ENCODE measurements around the gene SRSF11. TPM values are rescaled to one million over a fixed set of nuclear protein-coding genes. Genes with fewer than 3 reads are reported as not detected.

Gene SRSF11
- total and polyA plus RNA-seq, 9 donors, result 120 to 235 (median 177) TPM

DNA sequence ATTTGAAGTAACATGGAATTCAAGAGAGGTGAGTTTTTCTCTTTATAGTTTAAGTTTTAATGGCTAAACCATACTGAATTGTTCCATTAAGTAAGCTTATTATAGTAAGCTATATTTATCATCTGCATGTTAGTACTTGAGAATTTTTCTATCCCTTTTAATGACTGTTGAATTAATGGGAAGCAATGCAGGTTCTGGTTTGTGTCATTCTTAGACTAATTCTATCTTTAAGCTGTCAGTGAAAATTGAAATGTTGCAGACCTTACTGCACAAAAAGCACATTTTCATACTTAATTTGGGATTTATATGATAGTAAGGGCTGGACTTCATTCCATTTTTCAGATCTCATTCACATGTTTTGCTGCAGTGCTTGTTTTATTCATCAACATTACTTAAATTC lies 25.9 kb downstream of the SRSF11 start:
- no peaks in the 10 kb centered on the region for H3K27me3 ChIP-seq (ENCODE audit: control insufficient read depth, insufficient read depth, low read length)
- H3K9me3 ChIP-seq (replicated peaks; ENCODE audit: control insufficient read depth, low read depth, low read length), result no peaks in the 10 kb centered on the region
- no peak overlapping the region for H3K4me3 ChIP-seq (ENCODE audit: low read length)
- no peak for DNase-seq
- H3K27ac ChIP-seq (ENCODE audit: low read length), result no peak overlapping the region
- peaks cover 23% of the 10 kb centered on the region for H3K36me3 ChIP-seq (ENCODE audit: control insufficient read depth, insufficient read depth, low read length)
- H3K4me1 ChIP-seq (ENCODE audit: control insufficient read depth, insufficient read depth, low read length), result no peaks in the 10 kb centered on the region

DNA sequence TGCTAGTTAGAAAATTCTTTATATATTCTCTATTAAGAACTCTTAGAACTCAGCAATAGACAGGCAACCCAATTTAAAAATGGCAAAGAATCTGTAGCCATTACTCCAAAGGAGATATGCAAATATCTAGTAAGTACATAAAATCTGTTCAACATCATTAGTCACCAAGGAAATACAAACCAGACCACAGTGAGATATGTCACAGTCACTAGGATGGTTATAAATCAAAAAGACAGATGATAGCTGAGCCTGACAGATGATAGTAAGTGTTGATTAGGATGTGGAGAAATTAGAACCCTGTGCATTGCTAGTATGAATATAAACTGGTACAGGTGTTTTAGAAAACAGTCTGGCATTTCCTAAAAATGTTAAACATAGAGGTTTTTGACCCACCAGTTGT lies 26.6 kb downstream of the SRSF11 start:
- Histone ChIP-seq H3K4me3 (ENCODE audit: low read length) (no peak overlapping the region), H3K27ac (ENCODE audit: low read length) (no peak overlapping the region), H3K36me3 (ENCODE audit: control insufficient read depth, insufficient read depth, low read length) (peaks cover 23% of the 10 kb centered on the region), H3K9me3 (replicated peaks; ENCODE audit: control insufficient read depth, low read depth, low read length) (no peaks in the 10 kb centered on the region), H3K4me1 (ENCODE audit: control insufficient read depth, insufficient read depth, low read length) (no peaks in the 10 kb centered on the region), H3K27me3 (ENCODE audit: control insufficient read depth, insufficient read depth, low read length) (no peaks in the 10 kb centered on the region)
- no peak for DNase-seq

DNA sequence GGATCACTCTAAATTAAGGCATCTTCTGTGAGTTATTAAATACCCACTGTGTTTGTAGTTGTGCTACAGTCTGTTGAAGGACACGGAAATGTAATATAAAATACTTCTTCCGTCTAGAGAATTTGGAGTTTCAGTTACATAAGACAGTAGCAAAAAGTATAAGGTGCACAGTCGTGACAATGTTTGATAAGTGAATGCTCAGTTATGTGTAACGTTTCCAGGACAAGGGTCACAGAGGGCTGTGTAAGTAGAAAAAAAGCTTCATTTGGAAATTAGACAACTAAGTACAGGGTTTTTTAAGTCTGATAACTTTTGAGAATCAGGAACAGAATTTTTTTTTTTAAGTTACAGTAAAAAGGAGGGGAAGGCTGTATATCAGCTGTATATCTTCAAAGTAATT lies 27.5 kb downstream of the SRSF11 start:
- Histone ChIP-seq H3K4me3 (ENCODE audit: low read length) (no peak overlapping the region), H3K36me3 (ENCODE audit: control insufficient read depth, insufficient read depth, low read length) (peaks cover 24% of the 10 kb centered on the region), H3K27ac (ENCODE audit: low read length) (no peak overlapping the region), H3K27me3 (ENCODE audit: control insufficient read depth, insufficient read depth, low read length) (no peaks in the 10 kb centered on the region), H3K9me3 (replicated peaks; ENCODE audit: control insufficient read depth, low read depth, low read length) (no peaks in the 10 kb centered on the region), H3K4me1 (ENCODE audit: control insufficient read depth, insufficient read depth, low read length) (no peaks in the 10 kb centered on the region)
- 82% methylated on average over 3 of the region's 4 CpGs for WGBS (ENCODE audit: insufficient coverage)
- no peak for DNase-seq

DNA sequence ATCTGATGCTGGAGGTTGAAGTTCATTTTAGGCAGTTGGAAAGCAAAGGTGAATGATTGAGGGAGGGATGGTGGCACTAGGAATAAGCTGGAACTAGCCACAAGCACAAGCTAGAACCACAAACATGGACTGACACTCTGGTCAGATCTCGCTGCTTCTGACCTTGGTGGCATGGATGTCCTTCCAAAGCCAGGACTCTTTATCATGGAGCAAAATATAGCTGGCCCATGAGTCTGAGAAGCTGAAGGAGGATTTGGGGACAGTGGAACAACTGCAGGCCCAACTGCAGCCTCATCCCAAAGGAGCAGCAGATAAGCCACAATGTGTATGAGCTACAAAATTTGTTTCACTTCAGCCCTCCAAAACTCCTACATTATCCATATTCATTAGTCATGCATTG lies 35.5 kb downstream of the SRSF11 start:
- Histone ChIP-seq H3K27me3 (ENCODE audit: control insufficient read depth, insufficient read depth, low read length) (no peaks in the 10 kb centered on the region), H3K27ac (ENCODE audit: low read length) (no peak overlapping the region), H3K36me3 (ENCODE audit: control insufficient read depth, insufficient read depth, low read length) (peaks cover 4% of the 10 kb centered on the region), H3K4me3 (ENCODE audit: low read length) (no peak overlapping the region), H3K9me3 (replicated peaks; ENCODE audit: control insufficient read depth, low read depth, low read length) (no peaks in the 10 kb centered on the region), H3K4me1 (ENCODE audit: control insufficient read depth, insufficient read depth, low read length) (no peaks in the 10 kb centered on the region)
- WGBS (ENCODE audit: insufficient coverage), result no CpG with 5 or more reads among the region's 1 CpG
- DNase-seq, result no peak

DNA sequence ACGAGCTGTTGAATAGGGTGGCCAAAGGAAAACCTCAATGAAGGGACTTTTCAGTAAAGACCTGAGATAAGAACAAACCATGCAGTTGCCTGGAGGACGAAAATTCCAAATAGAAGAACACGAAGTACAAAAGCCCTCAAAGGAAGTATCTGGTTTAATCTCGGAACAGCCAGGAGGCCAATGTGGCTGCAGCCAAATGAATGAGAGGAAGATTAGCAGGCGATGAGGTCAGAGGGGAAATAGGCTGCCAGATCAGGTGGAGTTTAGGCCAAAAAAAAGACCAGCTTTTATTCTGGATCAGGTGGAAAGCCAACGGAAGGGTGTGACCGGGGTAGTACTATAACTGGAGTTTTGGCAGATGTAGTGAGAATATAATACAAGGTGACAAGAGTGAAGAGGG lies 43.7 kb downstream of the SRSF11 start:
- 88% methylated on average over 7 of the region's 7 CpGs for WGBS (ENCODE audit: insufficient coverage)
- H3K27me3 ChIP-seq (ENCODE audit: control insufficient read depth, insufficient read depth, low read length), result no peaks in the 10 kb centered on the region
- no peak overlapping the region for H3K27ac ChIP-seq (ENCODE audit: low read length)
- DNase-seq, result no peak
- peaks cover 15% of the 10 kb centered on the region for H3K36me3 ChIP-seq (ENCODE audit: control insufficient read depth, insufficient read depth, low read length)
- H3K9me3 ChIP-seq (replicated peaks; ENCODE audit: control insufficient read depth, low read depth, low read length), result peaks cover 8% of the 10 kb centered on the region
- no peak overlapping the region for H3K4me3 ChIP-seq (ENCODE audit: low read length)
- H3K4me1 ChIP-seq (ENCODE audit: control insufficient read depth, insufficient read depth, low read length), result no peaks in the 10 kb centered on the region

- no CpG with 5 or more reads among the region's 1 CpG for WGBS (ENCODE audit: insufficient coverage)
- Histone ChIP-seq H3K27me3 (ENCODE audit: control insufficient read depth, insufficient read depth, low read length) (no peaks in the 10 kb centered on the region), H3K4me3 (ENCODE audit: low read length) (no peak overlapping the region), H3K4me1 (ENCODE audit: control insufficient read depth, insufficient read depth, low read length) (no peaks in the 10 kb centered on the region), H3K27ac (ENCODE audit: low read length) (no peak overlapping the region), H3K9me3 (replicated peaks; ENCODE audit: control insufficient read depth, low read depth, low read length) (peaks cover 8% of the 10 kb centered on the region), H3K36me3 (ENCODE audit: control insufficient read depth, insufficient read depth, low read length) (peaks cover 18% of the 10 kb centered on the region)
- DNase-seq, result no peak
Measured at GRCh38 chr1:70265946-70266345, 44.8 kb downstream of the SRSF11 start.

DNA sequence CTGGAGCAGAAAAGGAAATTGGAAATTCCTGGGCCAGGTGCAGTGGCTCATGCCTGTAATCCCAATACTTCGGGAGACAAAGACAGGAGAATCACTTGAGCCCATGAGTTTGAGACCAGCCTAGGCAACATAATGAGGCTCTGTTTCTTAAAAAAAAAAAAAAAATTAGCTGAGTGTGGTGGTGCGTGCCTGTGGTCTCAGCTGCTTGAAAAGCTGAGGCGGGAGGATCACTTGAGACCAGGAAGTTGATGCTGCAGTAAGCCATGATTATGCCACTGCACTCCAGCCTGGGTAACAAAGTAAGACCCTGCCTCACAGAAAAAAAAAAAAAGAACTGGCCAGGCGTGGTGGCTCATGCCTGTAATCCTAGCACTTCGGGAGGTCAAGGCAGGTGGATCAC lies 56.7 kb downstream of the SRSF11 start:
- no peak for DNase-seq
- H3K27me3 ChIP-seq (ENCODE audit: control insufficient read depth, insufficient read depth, low read length), result no peaks in the 10 kb centered on the region
- H3K9me3 ChIP-seq (replicated peaks; ENCODE audit: control insufficient read depth, low read depth, low read length), result no peaks in the 10 kb centered on the region
- H3K4me1 ChIP-seq (ENCODE audit: control insufficient read depth, insufficient read depth, low read length), result no peaks in the 10 kb centered on the region
- no peak overlapping the region for H3K27ac ChIP-seq (ENCODE audit: low read length)
- peaks cover 8% of the 10 kb centered on the region for H3K36me3 ChIP-seq (ENCODE audit: control insufficient read depth, insufficient read depth, low read length)
- no peak overlapping the region for H3K4me3 ChIP-seq (ENCODE audit: low read length)
- WGBS (ENCODE audit: insufficient coverage), result 73% methylated on average over 3 of the region's 5 CpGs

- DNase-seq, result no peak
- Histone ChIP-seq H3K4me3 (ENCODE audit: low read length) (no peak overlapping the region), H3K36me3 (ENCODE audit: control insufficient read depth, insufficient read depth, low read length) (peaks cover 7% of the 10 kb centered on the region), H3K27ac (ENCODE audit: low read length) (no peak overlapping the region), H3K4me1 (ENCODE audit: control insufficient read depth, insufficient read depth, low read length) (no peaks in the 10 kb centered on the region), H3K27me3 (ENCODE audit: control insufficient read depth, insufficient read depth, low read length) (no peaks in the 10 kb centered on the region), H3K9me3 (replicated peaks; ENCODE audit: control insufficient read depth, low read depth, low read length) (no peaks in the 10 kb centered on the region)
- no CpG with 5 or more reads among the region's 1 CpG for WGBS (ENCODE audit: insufficient coverage)
Measured at GRCh38 chr1:70278710-70279109, 57.5 kb downstream of the SRSF11 start.

DNA sequence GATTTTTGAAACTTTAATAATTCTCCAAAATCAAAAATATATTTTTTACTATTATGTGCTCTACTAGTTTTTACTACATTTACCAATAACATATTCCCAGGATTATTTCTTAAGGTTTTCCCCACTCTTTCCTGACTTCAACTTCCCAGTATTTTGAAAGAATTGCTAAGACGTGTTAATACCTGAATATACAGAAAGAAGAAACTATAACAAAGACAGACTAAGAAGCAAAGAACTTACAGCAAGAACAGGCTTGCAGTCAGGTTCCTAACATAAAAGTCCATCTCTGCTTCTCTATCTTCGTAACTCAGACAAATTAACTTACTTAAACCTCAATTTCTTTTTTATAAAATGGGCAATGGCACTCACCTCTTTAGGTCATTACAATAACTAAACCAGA lies 63.2 kb downstream of the SRSF11 start:
- no peaks in the 10 kb centered on the region for H3K27me3 ChIP-seq (ENCODE audit: control insufficient read depth, insufficient read depth, low read length)
- no peaks in the 10 kb centered on the region for H3K4me1 ChIP-seq (ENCODE audit: control insufficient read depth, insufficient read depth, low read length)
- no peak overlapping the region for H3K27ac ChIP-seq (ENCODE audit: low read length)
- DNase-seq, result no peak
- no CpG with 5 or more reads among the region's 2 CpGs for whole genome bisulfite sequencing (ENCODE audit: insufficient coverage)
- H3K36me3 ChIP-seq (ENCODE audit: control insufficient read depth, insufficient read depth, low read length), result peaks cover 3% of the 10 kb centered on the region
- H3K9me3 ChIP-seq (replicated peaks; ENCODE audit: control insufficient read depth, low read depth, low read length), result no peaks in the 10 kb centered on the region
- no peak overlapping the region for H3K4me3 ChIP-seq (ENCODE audit: low read length)

DNA sequence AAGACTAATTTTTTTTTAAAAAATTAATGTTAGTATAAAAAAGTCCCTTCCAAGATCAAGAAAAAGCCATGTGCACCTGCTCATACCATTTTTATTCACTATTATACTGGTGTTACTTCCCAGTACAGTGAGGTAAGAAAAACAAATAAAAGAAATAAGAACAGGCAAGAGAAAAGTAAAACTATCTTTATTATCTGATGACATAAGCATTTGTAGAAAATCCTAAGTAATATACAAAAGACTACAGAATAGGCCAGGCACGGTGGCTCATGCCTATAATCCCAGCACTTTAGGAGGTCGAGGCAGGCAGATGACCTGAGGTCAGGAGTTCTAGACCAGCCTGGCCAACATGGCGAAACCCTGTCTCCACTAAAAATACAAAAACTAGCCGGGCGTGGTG lies 65.3 kb downstream of the SRSF11 start:
- no peaks in the 10 kb centered on the region for H3K4me1 ChIP-seq (ENCODE audit: control insufficient read depth, insufficient read depth, low read length)
- H3K27me3 ChIP-seq (ENCODE audit: control insufficient read depth, insufficient read depth, low read length), result no peaks in the 10 kb centered on the region
- DNase-seq, result no peak
- H3K9me3 ChIP-seq (replicated peaks; ENCODE audit: control insufficient read depth, low read depth, low read length), result no peaks in the 10 kb centered on the region
- 93% methylated on average over 3 of the region's 5 CpGs for WGBS (ENCODE audit: insufficient coverage)
- H3K36me3 ChIP-seq (ENCODE audit: control insufficient read depth, insufficient read depth, low read length), result peaks cover 14% of the 10 kb centered on the region
- no peak overlapping the region for H3K27ac ChIP-seq (ENCODE audit: low read length)
- H3K4me3 ChIP-seq (ENCODE audit: low read length), result no peak overlapping the region

GRCh38 chr1:70288166-70288565 lies 67.0 kb downstream of the SRSF11 start:
- peak; percentile 56 for DNase-seq
- H3K4me1 ChIP-seq (ENCODE audit: control insufficient read depth, insufficient read depth, low read length), result no peaks in the 10 kb centered on the region
- H3K27ac ChIP-seq (ENCODE audit: low read length), result no peak overlapping the region
- no peak overlapping the region for H3K4me3 ChIP-seq (ENCODE audit: low read length)
- no peaks in the 10 kb centered on the region for H3K9me3 ChIP-seq (replicated peaks; ENCODE audit: control insufficient read depth, low read depth, low read length)
- no peaks in the 10 kb centered on the region for H3K27me3 ChIP-seq (ENCODE audit: control insufficient read depth, insufficient read depth, low read length)
- peaks cover 14% of the 10 kb centered on the region for H3K36me3 ChIP-seq (ENCODE audit: control insufficient read depth, insufficient read depth, low read length)

All from muscle of leg (tissue), 11 donors.